WTC11 (cell line): ENCODE measurements around the gene BAG3.

ENCODE experiments used
- CBFB ChIP-seq: sonication (generic); formaldehyde crosslinking; IDR thresholded peaks from 2 replicates; pipeline ENCODE4 v1.8.1; 2022; ENCODE audit warnings: mild to moderate bottlenecking, low read depth, missing genetic modification reagents
- FOXK1 ChIP-seq: sonication (generic); formaldehyde crosslinking; IDR thresholded peaks from 2 replicates; pipeline ENCODE4 v1.8.0; 2022; ENCODE audit warnings: mild to moderate bottlenecking, moderate library complexity, missing genetic modification reagents
- FOXP1 ChIP-seq: sonication (generic); formaldehyde crosslinking; IDR thresholded peaks from 2 replicates; pipeline ENCODE4 v1.8.0; 2022; ENCODE audit warnings: missing genetic modification reagents, mild to moderate bottlenecking, moderate library complexity, borderline replicate concordance
- MLX ChIP-seq: sonication (generic); formaldehyde crosslinking; IDR thresholded peaks from 2 replicates; pipeline ENCODE4 v1.8.1; 2023; ENCODE audit warnings: mild to moderate bottlenecking, missing genetic modification reagents, moderate library complexity
- SMAD4 ChIP-seq: sonication (generic); formaldehyde crosslinking; IDR thresholded peaks from 2 replicates; pipeline ENCODE4 v1.8.0; 2022; ENCODE audit warnings: mild to moderate bottlenecking, missing genetic modification reagents
- SP1 ChIP-seq: sonication (generic); formaldehyde crosslinking; conservative IDR thresholded peaks from 2 replicates; pipeline ENCODE4 v1.8.1; 2022; ENCODE audit warnings: missing genetic modification reagents
- ZNF263 ChIP-seq: sonication (generic); formaldehyde crosslinking; IDR thresholded peaks from 2 replicates; pipeline ENCODE4 v1.8.1; 2022; ENCODE audit warnings: low read depth, mild to moderate bottlenecking, moderate library complexity, missing genetic modification reagents
- ZNF416 ChIP-seq: fragments of 250-450 bp; sonication (Bioruptor Pico); IDR thresholded peaks from 2 replicates; pipeline ENCODE4 v1.9.0; 2021; ENCODE audit warnings: mild to moderate bottlenecking, inconsistent platforms
- ZNF671 ChIP-seq: fragments of 250-450 bp; sonication (Bioruptor Pico); IDR thresholded peaks from 2 replicates; pipeline ENCODE4 v1.8.0; 2021; ENCODE audit warnings: mild to moderate bottlenecking
- TF ChIP-seq, protein P1 (sequence below): fragments of 200-600 bp; IDR thresholded peaks from 2 replicates; pipeline ENCODE4 v1.8.0; 2022; ENCODE audit warnings: antibody characterized with exemption
- TF ChIP-seq, protein P2 (sequence below): sonication (generic); formaldehyde crosslinking; IDR thresholded peaks from 2 replicates; pipeline ENCODE4 v1.8.0; 2022; ENCODE audit warnings: mild to moderate bottlenecking, missing genetic modification reagents

DNA sequence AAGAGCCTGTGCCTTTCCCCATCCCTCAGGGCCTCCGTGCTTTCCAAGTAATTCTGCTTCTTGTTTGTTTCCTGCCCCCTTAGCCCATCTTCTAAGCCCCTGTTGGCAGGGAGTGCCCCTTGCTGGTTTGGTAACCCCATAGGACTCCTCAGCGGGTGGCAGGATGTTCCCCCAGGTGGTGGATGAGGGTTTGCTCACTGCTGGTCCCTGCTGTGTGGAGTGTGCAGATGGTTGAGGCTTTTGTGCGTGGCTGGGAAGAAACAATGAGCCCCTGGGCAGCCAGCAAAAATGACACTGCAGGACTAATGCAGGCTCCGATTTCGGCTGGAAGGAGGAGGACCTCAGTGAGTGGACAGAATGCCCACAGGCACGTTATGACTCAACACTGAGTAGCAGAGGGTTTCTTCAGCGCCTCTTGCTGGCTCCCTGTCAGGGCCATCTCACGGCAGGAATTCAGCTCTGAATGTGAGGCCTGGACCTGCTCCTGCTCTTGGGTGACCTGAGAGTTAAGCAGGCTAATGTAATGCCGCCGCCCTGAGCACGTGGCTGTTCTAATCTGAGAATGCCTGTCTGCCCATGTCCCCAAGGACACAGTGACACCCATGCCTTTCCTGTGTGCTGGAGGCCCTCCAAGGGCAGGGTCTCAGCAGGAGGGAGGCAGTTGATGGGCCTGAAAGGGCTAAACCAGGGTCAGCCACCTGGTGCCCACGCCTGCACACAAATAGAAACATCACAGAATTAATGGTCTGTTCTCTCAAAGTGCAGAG lies 16.6 kb downstream of the BAG3 start:
- TF ChIP-seq, protein P1, sequence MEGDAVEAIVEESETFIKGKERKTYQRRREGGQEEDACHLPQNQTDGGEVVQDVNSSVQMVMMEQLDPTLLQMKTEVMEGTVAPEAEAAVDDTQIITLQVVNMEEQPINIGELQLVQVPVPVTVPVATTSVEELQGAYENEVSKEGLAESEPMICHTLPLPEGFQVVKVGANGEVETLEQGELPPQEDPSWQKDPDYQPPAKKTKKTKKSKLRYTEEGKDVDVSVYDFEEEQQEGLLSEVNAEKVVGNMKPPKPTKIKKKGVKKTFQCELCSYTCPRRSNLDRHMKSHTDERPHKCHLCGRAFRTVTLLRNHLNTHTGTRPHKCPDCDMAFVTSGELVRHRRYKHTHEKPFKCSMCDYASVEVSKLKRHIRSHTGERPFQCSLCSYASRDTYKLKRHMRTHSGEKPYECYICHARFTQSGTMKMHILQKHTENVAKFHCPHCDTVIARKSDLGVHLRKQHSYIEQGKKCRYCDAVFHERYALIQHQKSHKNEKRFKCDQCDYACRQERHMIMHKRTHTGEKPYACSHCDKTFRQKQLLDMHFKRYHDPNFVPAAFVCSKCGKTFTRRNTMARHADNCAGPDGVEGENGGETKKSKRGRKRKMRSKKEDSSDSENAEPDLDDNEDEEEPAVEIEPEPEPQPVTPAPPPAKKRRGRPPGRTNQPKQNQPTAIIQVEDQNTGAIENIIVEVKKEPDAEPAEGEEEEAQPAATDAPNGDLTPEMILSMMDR, result no peak
- TF ChIP-seq ZNF263 (CRISPR knock-in tag) (no peak), FOXK1 (CRISPR knock-in tag) (no peak), SP1 (CRISPR knock-in tag) (no peak), SMAD4 (CRISPR knock-in tag) (no peak), ZNF671 (no peak), FOXP1 (CRISPR knock-in tag) (no peak), MLX (CRISPR knock-in tag) (no peak), ZNF416 (no peak), CBFB (no peak)
- TF ChIP-seq, protein P2, sequence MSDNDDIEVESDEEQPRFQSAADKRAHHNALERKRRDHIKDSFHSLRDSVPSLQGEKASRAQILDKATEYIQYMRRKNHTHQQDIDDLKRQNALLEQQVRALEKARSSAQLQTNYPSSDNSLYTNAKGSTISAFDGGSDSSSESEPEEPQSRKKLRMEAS, result no peak
